Putamen (tissue), 1 donor: ENCODE data around the gene TCP11L2.
"Not testable (repeated sequence)": the region's sequence is repeated elsewhere in the genome, so short reads cannot be mapped to it uniquely, and the experiment has no call there.

ENCODE experiments used
- DNase-seq: peaks from one replicate; pipeline ENCODE4 v3.0.0-alpha.2; 2016; ENCODE audit warnings: low spot score

TCP11L2 gene

GRCh38 chr12:106284358-106285105 is 18.0 kb upstream of the TCP11L2 start:
- no peak for DNase-seq

- DNase-seq: no peak
These were observed 16.6 kb upstream of the TCP11L2 start for GRCh38 chr12:106285982-106286381.

- not testable (repeated sequence) for DNase-seq
These were observed 15.9 kb upstream of the TCP11L2 start for GRCh38 chr12:106286576-106287162.

- DNase-seq: no peak
These were observed 15.2 kb upstream of the TCP11L2 start for GRCh38 chr12:106287364-106287763.

GRCh38 chr12:106288101-106288493 is 14.4 kb upstream of the TCP11L2 start:
- no peak for DNase-seq

- DNase-seq: no peak
These were observed 13.9 kb upstream of the TCP11L2 start for GRCh38 chr12:106288494-106289195.

GRCh38 chr12:106289196-106289681 is 13.3 kb upstream of the TCP11L2 start:
- DNase-seq: no peak

GRCh38 chr12:106290666-106291065 is 11.9 kb upstream of the TCP11L2 start:
- DNase-seq: no peak

GRCh38 chr12:106291342-106291741 is 11.2 kb upstream of the TCP11L2 start:
- no peak for DNase-seq

- DNase-seq: no peak
These were observed 10.2 kb upstream of the TCP11L2 start for GRCh38 chr12:106292339-106292738.

- DNase-seq: no peak
These were observed 6.2 kb upstream of the TCP11L2 start for GRCh38 chr12:106296179-106296877.

- DNase-seq: no peak
These were observed 5.5 kb upstream of the TCP11L2 start for GRCh38 chr12:106297075-106297474.

GRCh38 chr12:106297681-106298080 is 4.9 kb upstream of the TCP11L2 start:
- no peak for DNase-seq

GRCh38 chr12:106299202-106299774 is 3.2 kb upstream of the TCP11L2 start:
- DNase-seq: no peak

- no peak for DNase-seq
These were observed 1.8 kb upstream of the TCP11L2 start for GRCh38 chr12:106300761-106301160.

- DNase-seq: no peak
These were observed 1.3 kb upstream of the TCP11L2 start for GRCh38 chr12:106301241-106301610.

GRCh38 chr12:106301611-106302321 is 767 bp upstream of the TCP11L2 start:
- DNase-seq: peak; percentile 39

- DNase-seq: peak; percentile 71
These were observed 778 bp downstream of the TCP11L2 start for GRCh38 chr12:106303202-106303820.

GRCh38 chr12:106304001-106304421 is 1.5 kb downstream of the TCP11L2 start:
- peak; percentile 81 for DNase-seq

- no peak for DNase-seq
These were observed 2.3 kb downstream of the TCP11L2 start for GRCh38 chr12:106304797-106305196.

- peak; percentile 57 for DNase-seq
These were observed 2.8 kb downstream of the TCP11L2 start for GRCh38 chr12:106305376-106305775.
